HG03280 (cell line): ENCODE data around the gene MAGEA1.
"Not testable (repeated sequence)": the region's sequence is repeated elsewhere in the genome, so short reads cannot be mapped to it uniquely, and the experiment has no call there.

Source experiments
- ATAC-seq: cut with Tn5 transposase; IDR thresholded peaks from one replicate; pipeline ENCODE4 v1.9.1; 2021; ENCODE audit warnings: mild to moderate bottlenecking, moderate library complexity; ENCODE audit not compliant: unreplicated experiment

The MAGEA1 gene, protein sequence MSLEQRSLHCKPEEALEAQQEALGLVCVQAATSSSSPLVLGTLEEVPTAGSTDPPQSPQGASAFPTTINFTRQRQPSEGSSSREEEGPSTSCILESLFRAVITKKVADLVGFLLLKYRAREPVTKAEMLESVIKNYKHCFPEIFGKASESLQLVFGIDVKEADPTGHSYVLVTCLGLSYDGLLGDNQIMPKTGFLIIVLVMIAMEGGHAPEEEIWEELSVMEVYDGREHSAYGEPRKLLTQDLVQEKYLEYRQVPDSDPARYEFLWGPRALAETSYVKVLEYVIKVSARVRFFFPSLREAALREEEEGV

GRCh38 chrX:153179131-153179530 is at the start of gene MAGEA1:
TSS of gene MAGEA1 (plus strand) at chrX:153179284. CDS start at chrX:153182390, 3,106 bp downstream.
- ATAC-seq: no peak

GRCh38 chrX:153132924-153133323 is 46.2 kb upstream of the MAGEA1 start:
- not testable (repeated sequence) for ATAC-seq

GRCh38 chrX:153139074-153139473 is 40.0 kb upstream of the MAGEA1 start:
- not testable (repeated sequence) for ATAC-seq

- peak; percentile 51 for ATAC-seq
Measured at GRCh38 chrX:153146288-153146687, 32.8 kb upstream of the MAGEA1 start.

GRCh38 chrX:153153516-153153915 is 25.6 kb upstream of the MAGEA1 start:
- no peak for ATAC-seq

GRCh38 chrX:153157450-153157849 is 21.6 kb upstream of the MAGEA1 start:
- ATAC-seq: no peak

- no peak for ATAC-seq
Measured at GRCh38 chrX:153158319-153158718, 20.8 kb upstream of the MAGEA1 start.

DNA sequence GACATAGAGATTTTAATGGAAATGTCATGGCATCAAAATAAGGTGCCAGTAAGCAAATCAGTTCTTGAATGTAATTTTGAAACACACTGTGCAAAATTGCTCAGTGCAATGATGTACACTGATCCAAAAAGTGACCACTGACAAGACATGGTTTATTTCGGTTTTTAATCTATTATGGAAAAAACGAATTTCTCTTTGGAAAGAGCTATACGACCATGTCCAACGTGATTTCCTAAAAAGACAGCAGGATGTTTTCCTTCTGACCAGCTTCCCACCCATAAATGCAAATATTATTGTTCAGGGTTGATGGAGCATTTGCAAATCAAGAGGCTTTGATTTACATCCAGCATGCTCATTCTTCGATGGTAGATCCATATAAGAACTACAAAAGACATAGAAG is 17.1 kb upstream of the MAGEA1 start:
- no peak for ATAC-seq

- no peak for ATAC-seq
Measured at GRCh38 chrX:153164733-153165132, 14.4 kb upstream of the MAGEA1 start.

- ATAC-seq: not testable (repeated sequence)
Measured at GRCh38 chrX:153168423-153168822, 10.7 kb upstream of the MAGEA1 start.

GRCh38 chrX:153181822-153182221 is 2.7 kb downstream of the MAGEA1 start:
- no peak for ATAC-seq

- ATAC-seq: no peak
Measured at GRCh38 chrX:153184787-153185186, 5.7 kb downstream of the MAGEA1 start.

DNA sequence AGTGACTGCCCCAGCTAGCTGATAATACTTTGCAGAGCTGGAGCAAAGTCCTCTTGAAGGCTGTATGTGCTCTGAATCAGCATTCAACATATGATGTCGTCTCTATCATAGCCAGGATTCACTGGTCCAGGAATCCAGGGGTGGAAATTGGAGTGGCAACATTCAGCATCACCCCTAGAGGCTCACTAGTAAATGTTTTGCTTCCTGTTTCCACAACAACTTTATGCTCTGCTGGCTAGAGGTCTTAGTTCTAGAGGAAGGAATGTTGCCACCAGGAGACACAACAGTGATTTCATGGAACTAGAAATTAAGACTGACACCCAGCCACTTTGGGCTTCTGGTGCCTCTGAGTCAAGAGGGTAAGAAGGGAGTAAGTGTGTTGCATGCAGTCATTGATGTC is 11.3 kb downstream of the MAGEA1 start:
- no peak for ATAC-seq

- no peak for ATAC-seq
Measured at GRCh38 chrX:153200462-153200861, 21.4 kb downstream of the MAGEA1 start.

- no peak for ATAC-seq
Measured at GRCh38 chrX:153206425-153207046, 27.5 kb downstream of the MAGEA1 start.

DNA sequence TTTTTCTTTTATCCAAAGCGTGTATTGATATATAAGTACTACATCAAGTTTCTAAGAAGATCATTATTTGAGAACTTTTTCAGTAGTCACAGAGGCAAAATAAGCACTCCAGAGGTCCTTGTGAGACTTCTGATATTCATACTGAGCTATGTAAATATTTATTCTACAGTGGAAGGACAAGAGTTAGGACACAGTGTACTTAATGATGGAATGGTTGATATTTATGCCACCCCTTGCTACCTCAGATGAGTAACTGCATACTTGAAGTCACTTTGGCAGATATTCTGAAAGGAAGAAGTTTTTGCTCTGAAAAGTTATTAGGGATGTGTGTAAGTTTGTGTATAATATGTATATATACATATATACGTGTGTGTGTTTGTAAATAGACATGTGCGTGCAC is 30.3 kb downstream of the MAGEA1 start:
- no peak for ATAC-seq

GRCh38 chrX:153214934-153215333 is 35.9 kb downstream of the MAGEA1 start:
- no peak for ATAC-seq

DNA sequence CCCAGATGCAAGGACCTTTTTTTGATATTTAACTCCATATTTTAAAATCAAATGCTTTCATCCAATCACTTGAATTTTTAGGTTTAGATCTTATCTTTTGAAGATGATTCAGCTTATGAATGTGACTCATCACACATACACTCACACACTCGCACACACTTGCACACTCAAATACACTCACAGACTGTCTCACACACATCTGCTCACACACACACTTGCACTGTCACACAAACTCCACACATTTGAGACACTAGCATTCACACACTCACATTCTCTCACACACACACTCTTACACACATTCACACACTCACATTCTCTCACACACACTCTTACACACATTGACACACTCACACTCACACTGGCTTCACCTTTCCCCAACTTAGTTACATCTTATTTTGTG is 37.8 kb downstream of the MAGEA1 start:
- no peak for ATAC-seq

DNA sequence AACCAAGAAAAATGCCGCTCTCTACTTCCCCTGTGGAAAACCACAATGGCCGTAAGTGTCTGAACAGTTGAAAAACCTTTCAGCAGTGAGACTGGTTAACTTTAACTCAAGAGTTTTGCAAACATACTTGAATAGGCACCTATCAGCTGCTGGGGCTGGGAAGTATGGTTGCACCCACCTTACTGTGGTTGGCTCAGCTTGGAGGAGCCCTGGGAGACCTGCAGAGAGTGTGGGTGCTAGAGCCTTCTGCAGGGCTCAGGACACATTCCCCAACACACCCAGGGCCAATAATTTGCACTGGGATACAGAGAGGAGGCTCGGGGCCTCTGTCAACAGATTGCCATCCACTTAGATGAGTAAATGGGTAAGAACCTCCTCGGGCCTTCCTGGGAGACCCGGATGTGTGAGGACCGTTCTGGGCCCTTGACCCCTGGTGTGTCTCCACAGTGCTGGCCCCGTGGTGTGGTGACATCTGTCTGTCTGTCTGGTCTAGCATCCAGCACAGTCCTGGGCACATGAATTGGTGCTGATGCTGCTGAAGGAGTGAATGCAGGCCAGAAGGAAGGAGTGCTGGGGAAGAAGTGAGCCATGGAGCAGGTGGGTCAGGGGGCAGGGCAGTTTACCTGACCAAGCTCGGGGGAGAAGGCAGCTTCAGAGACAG is 46.5 kb downstream of the MAGEA1 start:
- no peak for ATAC-seq

DNA sequence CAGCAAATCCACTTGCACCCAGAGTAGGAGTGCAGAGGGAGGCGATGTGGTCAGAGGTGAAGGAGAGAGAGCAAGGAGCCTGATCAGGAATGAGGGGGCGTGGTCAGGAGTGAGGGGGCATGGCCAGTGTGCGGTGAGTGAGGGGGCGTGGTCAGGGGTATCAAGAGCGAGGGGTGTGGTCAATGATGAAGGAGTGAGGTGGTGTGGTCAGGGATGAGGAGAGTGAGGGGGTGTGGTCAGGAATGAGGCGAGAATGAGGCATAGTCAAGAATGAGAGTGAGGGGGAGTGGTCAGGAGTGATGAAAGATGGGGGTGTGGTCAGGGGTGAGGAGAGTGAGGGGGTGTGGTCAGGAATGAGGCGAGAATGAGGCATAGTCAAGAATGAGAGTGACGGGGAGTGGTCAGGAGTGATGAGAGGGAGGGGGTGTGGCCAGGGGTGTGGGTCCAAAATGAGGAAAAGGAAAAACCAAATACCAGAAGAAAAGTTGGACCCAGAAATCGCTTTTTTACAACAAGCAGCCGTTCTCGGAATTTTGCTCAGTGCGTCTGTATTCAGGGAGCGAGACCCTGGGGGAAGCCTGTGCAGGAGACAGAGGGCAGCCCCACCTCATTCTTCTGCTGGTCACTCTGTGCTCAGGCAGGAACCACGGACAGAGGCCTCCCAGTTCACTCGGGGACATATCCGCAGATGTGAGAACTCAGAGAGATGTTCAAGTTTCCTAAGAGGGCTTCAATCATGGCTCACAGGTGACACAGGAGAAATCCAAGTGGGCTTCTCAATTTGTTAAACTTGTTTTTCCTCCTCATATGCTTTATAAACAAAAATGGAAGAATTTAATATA is 47.5 kb downstream of the MAGEA1 start:
- ATAC-seq: no peak
